PC-3 (cell line): Measurements from ENCODE around the gene CNPY3. TPM values are rescaled to one million over a fixed set of nuclear protein-coding genes. Genes with fewer than 3 reads are reported as not detected.

Source experiments
- ATAC-seq: fragments of 200-7000 bp; cut with Tn5 transposase; 2 replicates; pipeline ENCODE4 v1.9.1; 2020; ENCODE audit warnings: mild to moderate bottlenecking, moderate library complexity
- BruUV-seq: library from RNA; stranded (reverse); fragments of 400-500 nt; replicated peaks from 2 replicates; lab custom pipeline; 2021; lab: Mats Ljungman, UMichigan
- CTCF ChIA-PET: fragments of 300-600 bp; sonication (Branson Sonifier 250); formaldehyde crosslinking; loops from one replicate; lab custom pipeline; 2022; ENCODE audit warnings: antibody characterized with exemption; lab: Charles Lee
- POLR2A ChIA-PET: fragments of 300-600 bp; sonication (Branson Sonifier 250); formaldehyde crosslinking; loops from one replicate; lab custom pipeline; 2022; ENCODE audit warnings: antibody characterized with exemption; ENCODE audit not compliant: unreplicated experiment; lab: Charles Lee
- DNase-seq: peaks from one replicate; pipeline ENCODE4 v3.0.0-alpha.2; 2015
- H2AFZ ChIP-seq: fragments of 300-600 bp; sonication (generic); 2 replicates; pipeline ENCODE4 v1.6.0; 2016; ENCODE audit warnings: antibody characterized with exemption, low read length
- H3F3A ChIP-seq: fragments of 300-600 bp; sonication (generic); one replicate; pipeline ENCODE4 v1.6.0; 2017; ENCODE audit warnings: antibody characterized with exemption, low read length, control low read depth, mild to moderate bottlenecking; ENCODE audit not compliant: unreplicated experiment
- H3K27ac ChIP-seq: fragments of 300-600 bp; sonication (generic); 2 replicates; pipeline ENCODE4 v1.5.1; 2016; ENCODE audit warnings: mild to moderate bottlenecking, low read length
- H3K27me3 ChIP-seq: fragments of 300-600 bp; sonication (generic); 2 replicates; pipeline ENCODE4 v1.6.1; 2016; ENCODE audit warnings: low read length, mixed read lengths
- H3K36me3 ChIP-seq: fragments of 300-600 bp; sonication (generic); 2 replicates; pipeline ENCODE4 v1.6.1; 2016; ENCODE audit warnings: low read depth, mixed run types, low read length, mixed read lengths
- H3K4me1 ChIP-seq: fragments of 300-600 bp; sonication (generic); 2 replicates; pipeline ENCODE4 v1.5.1; 2016; ENCODE audit warnings: low read length; ENCODE audit not compliant: insufficient read depth
- H3K4me2 ChIP-seq: fragments of 300-600 bp; sonication (generic); 2 replicates; pipeline ENCODE4 v1.6.0; 2016; ENCODE audit warnings: low read length
- H3K4me3 ChIP-seq: fragments of 300-600 bp; sonication (generic); 2 replicates; pipeline ENCODE4 v1.5.1; 2016; ENCODE audit warnings: mild to moderate bottlenecking, low read length, mixed read lengths
- H3K79me2 ChIP-seq: fragments of 300-600 bp; sonication (generic); 2 replicates; pipeline ENCODE4 v1.6.1; 2017; ENCODE audit warnings: low read length, mixed read lengths
- H3K9ac ChIP-seq: fragments of 300-600 bp; sonication (generic); 2 replicates; pipeline ENCODE4 v1.6.0; 2016; ENCODE audit warnings: mild to moderate bottlenecking, low read length
- H3K9me2 ChIP-seq: fragments of 300-600 bp; sonication (generic); replicated peaks from 2 replicates; pipeline ENCODE4 v1.6.1; 2016; ENCODE audit warnings: mixed run types, low read length, mixed read lengths
- H3K9me3 ChIP-seq: fragments of 300-600 bp; sonication (generic); 2 replicates; pipeline ENCODE4 v1.6.1; 2016; ENCODE audit warnings: low read length, mixed read lengths
- H4K20me1 ChIP-seq: fragments of 300-600 bp; sonication (generic); 2 replicates; pipeline ENCODE4 v1.6.1; 2016; ENCODE audit warnings: low read length, mixed read lengths
- CTCF ChIP-seq: fragments of 300-600 bp; sonication (generic); conservative IDR thresholded peaks from 2 replicates; pipeline ENCODE4 v1.5.1; 2017; ENCODE audit warnings: antibody characterized with exemption, low read depth, mild to moderate bottlenecking, low read length
- EZH2 ChIP-seq: fragments of 300-600 bp; sonication (generic); IDR thresholded peaks from one replicate; pipeline ENCODE4 v1.6.1; 2017; ENCODE audit warnings: antibody characterized with exemption, mild to moderate bottlenecking, low read length; ENCODE audit not compliant: unreplicated experiment
- EZH2phosphoT487 ChIP-seq: fragments of 300-600 bp; sonication (generic); IDR thresholded peaks from 2 replicates; pipeline ENCODE4 v1.6.1; 2018; ENCODE audit warnings: mild to moderate bottlenecking, antibody characterized with exemption, low read length, borderline replicate concordance
- intact Hi-C: fragments of 100-400 bp; cut with micrococcal nuclease; formaldehyde crosslinking; loops from 2 replicates; pipeline ENCODE4 v1.9.0; 2023
- total RNA-seq: library from RNA; depleted of rRNA; stranded (reverse); fragments of >200 nt; gene quantifications from 2 replicates; pipeline ENCODE4 v1.2.3, GENCODE V29; 2014

CNPY3 gene
- total RNA-seq, 1 experiment from 2014 or later = 37.5 TPM

- ChIA-PET CTCF (no interaction called here), POLR2A (no interaction called here)
- Histone ChIP-seq H3K4me2 (no peak overlapping the region), H4K20me1 (no peaks in the 10 kb centered on the region), H3K36me3 (no peaks in the 10 kb centered on the region; the same call in 1 of the 2 replicates), H3K4me1 (peaks cover 7% of the 10 kb centered on the region; the same call in 1 of the 2 replicates), H3K27ac (no peak overlapping the region), H3K9me2 (no peaks in the 10 kb centered on the region), H3K9me3 (no peaks in the 10 kb centered on the region), H3K79me2 (no peaks in the 10 kb centered on the region), H2AFZ (no peak overlapping the region), H3K27me3 (no peaks in the 10 kb centered on the region), H3K4me3 (no peak overlapping the region), H3K9ac (no peak overlapping the region), H3F3A (no peaks in the 10 kb centered on the region)
- no peak for ATAC-seq
- intact Hi-C loops = no loop called here
- no TSS peak for BruUV-seq
- no peak for DNase-seq
- TF ChIP-seq EZH2 = no peak
- no peak for TF ChIP-seq CTCF
- TF ChIP-seq EZH2phosphoT487 = no peak
Measured at GRCh38 chr6:42967228-42967627, 37.9 kb downstream of the CNPY3 start.

- Histone ChIP-seq H3K9me3 (no peaks in the 10 kb centered on the region), H3K4me2 (no peak overlapping the region), H3K36me3 (no peaks in the 10 kb centered on the region; the same call in 1 of the 2 replicates), H3K9ac (no peak overlapping the region), H3K9me2 (no peaks in the 10 kb centered on the region), H2AFZ (no peak overlapping the region), H3K79me2 (no peaks in the 10 kb centered on the region), H3K27me3 (no peaks in the 10 kb centered on the region), H4K20me1 (no peaks in the 10 kb centered on the region), H3F3A (no peaks in the 10 kb centered on the region), H3K27ac (no peak overlapping the region), H3K4me1 (peaks cover 7% of the 10 kb centered on the region; the same call in 1 of the 2 replicates), H3K4me3 (no peak overlapping the region)
- BruUV-seq = no TSS peak
- TF ChIP-seq CTCF (no peak), EZH2phosphoT487 (no peak), EZH2 (no peak)
- intact Hi-C loops = no loop called here
- ChIA-PET CTCF (no interaction called here), POLR2A (no interaction called here)
- ATAC-seq = no peak
- no peak for DNase-seq
Measured at GRCh38 chr6:42968126-42968701, 38.9 kb downstream of the CNPY3 start.

- H3K4me3 ChIP-seq = no peak overlapping the region
- H3K4me1 ChIP-seq = peaks cover 7% of the 10 kb centered on the region; the same call in 1 of the 2 replicates
- no peak for TF ChIP-seq EZH2
- TF ChIP-seq EZH2phosphoT487 = no peak
- no peak for TF ChIP-seq CTCF
- H3F3A ChIP-seq = no peaks in the 10 kb centered on the region
- H3K9me2 ChIP-seq = no peaks in the 10 kb centered on the region
- no peak for DNase-seq
- no peaks in the 10 kb centered on the region; the same call in 1 of the 2 replicates for H3K36me3 ChIP-seq
- BruUV-seq = no TSS peak
- no peak overlapping the region for H2AFZ ChIP-seq
- no peaks in the 10 kb centered on the region for H3K79me2 ChIP-seq
- no peak for ATAC-seq
- no peaks in the 10 kb centered on the region for H3K27me3 ChIP-seq
- H3K9ac ChIP-seq = no peak overlapping the region
- no peaks in the 10 kb centered on the region for H3K9me3 ChIP-seq
- H4K20me1 ChIP-seq = no peaks in the 10 kb centered on the region
- ChIA-PET CTCF (no interaction called here), POLR2A (no interaction called here)
- H3K27ac ChIP-seq = no peak overlapping the region
- H3K4me2 ChIP-seq = no peak overlapping the region
- intact Hi-C loops = no loop called here
Measured at GRCh38 chr6:42968783-42969182, 39.5 kb downstream of the CNPY3 start.
